ENCODE results near the gene STOX1. TPM values are rescaled to one million over a fixed set of nuclear protein-coding genes. Genes with fewer than 3 reads are reported as not detected.
"Not testable (repeated sequence)": the region's sequence is repeated elsewhere in the genome, so short reads cannot be mapped to it uniquely, and the experiment has no call there.

Gene STOX1
- total RNA-seq, 1 experiment from 2014 or later = 1.9 TPM

DNA sequence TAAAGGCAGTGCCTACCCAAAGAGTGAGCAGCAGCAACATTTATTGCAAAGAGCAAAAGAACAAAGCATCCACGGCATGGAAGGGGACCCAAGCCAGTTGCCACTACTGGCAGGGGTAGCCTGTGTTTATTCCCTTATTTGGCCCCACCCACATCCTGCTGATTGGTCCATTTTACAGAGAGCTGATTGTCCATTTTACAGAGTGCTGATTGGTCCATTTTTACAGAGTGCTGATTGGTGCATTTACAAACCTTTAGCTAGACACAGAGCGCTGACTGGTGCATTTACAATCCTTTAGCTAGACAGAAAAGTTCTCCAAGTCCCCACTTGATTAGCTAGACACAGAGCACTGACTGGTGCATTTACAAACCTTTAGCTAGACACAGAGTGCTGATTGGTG lies 4.7 kb upstream of the STOX1 start:
- H3K4me1 Mint-ChIP-seq; H3K9me3 Mint-ChIP-seq; H3K36me3 Mint-ChIP-seq; DNase-seq (ENCODE audit: low spot score); POLR2A ChIA-PET; H3K27ac Mint-ChIP-seq; ATAC-seq; H3K4me3 Mint-ChIP-seq: not testable (repeated sequence)
- H3K27me3 Mint-ChIP-seq (ENCODE audit: low read depth) = peaks cover 16% of the 10 kb centered on the region
- CTCF ChIA-PET = interaction anchor here (0.8 kb wide), 1 partner anchor 75 kb away, joined by 4 read pairs; no protein-coding TSS in a partner anchor
- peak; percentile 65 for TF ChIP-seq NFYB (CRISPR knock-in tag; conservative IDR thresholded peaks at IDR 0.05; ENCODE audit: low read depth)

DNA sequence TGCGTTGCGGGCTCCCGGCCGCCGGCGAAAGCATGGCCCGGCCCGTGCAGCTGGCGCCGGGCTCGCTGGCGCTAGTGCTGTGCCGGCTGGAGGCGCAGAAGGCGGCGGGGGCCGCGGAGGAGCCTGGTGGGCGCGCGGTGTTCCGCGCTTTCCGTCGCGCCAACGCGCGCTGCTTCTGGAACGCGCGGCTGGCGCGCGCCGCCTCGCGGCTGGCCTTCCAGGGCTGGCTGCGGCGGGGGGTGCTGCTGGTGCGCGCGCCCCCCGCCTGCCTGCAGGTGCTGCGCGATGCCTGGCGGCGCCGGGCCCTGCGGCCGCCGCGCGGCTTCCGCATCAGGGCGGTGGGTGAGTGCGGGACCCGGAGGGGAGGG lies 245 bp downstream of the STOX1 start:
- ChIA-PET POLR2A (interaction anchor here (0.6 to 1.2 kb wide), 3 partner anchors 29 to 350 kb away, joined by 3 to 4 read pairs (median 3); partner anchors contain the start of gene DDX50), CTCF (interaction anchor here (0.6 to 2.6 kb wide), 10 partner anchors 10 to 395 kb away, joined by 3 to 7 read pairs (median 4); partner anchors contain the start of gene DDX21)
- not testable (repeated sequence) for H3K4me1 Mint-ChIP-seq; H3K4me3 Mint-ChIP-seq; H3K27ac Mint-ChIP-seq; DNase-seq (ENCODE audit: low spot score); H3K36me3 Mint-ChIP-seq; H3K9me3 Mint-ChIP-seq
- H3K27me3 Mint-ChIP-seq (ENCODE audit: low read depth) = peaks cover 30% of the 10 kb centered on the region
- ATAC-seq = peak; percentile 57

DNA sequence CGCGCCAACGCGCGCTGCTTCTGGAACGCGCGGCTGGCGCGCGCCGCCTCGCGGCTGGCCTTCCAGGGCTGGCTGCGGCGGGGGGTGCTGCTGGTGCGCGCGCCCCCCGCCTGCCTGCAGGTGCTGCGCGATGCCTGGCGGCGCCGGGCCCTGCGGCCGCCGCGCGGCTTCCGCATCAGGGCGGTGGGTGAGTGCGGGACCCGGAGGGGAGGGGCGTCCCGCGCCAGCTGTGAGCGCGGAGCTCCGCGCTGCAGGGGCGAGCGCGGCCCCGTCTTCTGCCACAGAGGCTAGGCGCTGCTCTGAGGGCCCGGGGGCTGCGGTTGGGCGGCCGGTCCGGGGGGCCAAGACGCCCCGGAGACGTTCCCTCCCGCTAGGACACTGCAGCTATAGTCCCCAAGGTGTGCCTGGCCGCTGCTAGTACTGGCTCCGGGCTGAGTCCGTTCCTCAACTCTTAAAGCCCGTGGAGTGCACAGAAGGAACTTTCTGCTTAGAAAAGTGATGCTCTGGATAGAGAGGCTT lies 811 bp downstream of the STOX1 start:
- not testable (repeated sequence) for H3K9me3 Mint-ChIP-seq, H3K27ac Mint-ChIP-seq, H3K4me1 Mint-ChIP-seq, H3K36me3 Mint-ChIP-seq
- CTCF ChIA-PET = interaction anchor here (1.0 to 2.6 kb wide), 4 partner anchors 27 to 356 kb away, joined by 3 to 7 read pairs (median 5); partner anchors contain the start of genes DDX21 and DNA2
- peak overlapping the region; percentile 60 for H3K4me3 Mint-ChIP-seq
- TF ChIP-seq ZNF423 (CRISPR knock-in tag; IDR thresholded peaks at IDR 0.05) = peak; percentile 88
- POLR2A ChIA-PET = interaction anchor here (1.2 kb wide), 1 partner anchor 72 kb away, joined by 3 read pairs; the partner anchor contains the start of gene DDX50
- ATAC-seq (peak; percentile 58), DNase-seq (ENCODE audit: low spot score) (peak; percentile 29)
- peaks cover 30% of the 10 kb centered on the region for H3K27me3 Mint-ChIP-seq (ENCODE audit: low read depth)

DNA sequence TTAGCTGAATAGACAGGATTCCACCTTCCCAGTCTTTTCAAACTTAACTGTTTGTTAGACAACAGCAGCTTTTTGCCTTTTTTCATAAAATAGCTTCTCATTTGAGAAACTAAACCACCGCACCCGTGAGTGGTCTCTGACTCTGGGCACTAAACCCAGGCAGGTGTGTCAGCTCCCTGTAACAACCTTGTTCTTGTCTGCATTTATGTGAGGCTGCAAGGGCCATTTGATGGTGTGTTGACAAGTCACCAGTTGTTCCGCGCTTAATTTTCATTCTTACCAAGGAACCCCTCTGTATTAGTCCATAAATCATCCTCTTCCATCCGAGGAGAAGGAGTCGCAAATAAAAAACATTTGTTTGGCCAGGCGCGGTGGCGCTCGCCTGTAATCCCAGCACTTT lies 1.5 kb downstream of the STOX1 start:
- peaks cover 30% of the 10 kb centered on the region for H3K27me3 Mint-ChIP-seq (ENCODE audit: low read depth)
- no peak overlapping the region for H3K27ac Mint-ChIP-seq
- peak overlapping the region; percentile 60 for H3K4me3 Mint-ChIP-seq
- H3K36me3 Mint-ChIP-seq = no peaks in the 10 kb centered on the region
- TF ChIP-seq TCF7 (CRISPR knock-in tag; IDR thresholded peaks at IDR 0.05; ENCODE audit: low read depth) (no peak), ZNF416 (CRISPR knock-in tag; IDR thresholded peaks at IDR 0.05) (no peak), ZNF138 (CRISPR knock-in tag; conservative IDR thresholded peaks at IDR 0.05) (no peak)
- CTCF ChIA-PET = interaction anchor here (1.0 to 2.6 kb wide), 3 partner anchors 28 to 357 kb away, joined by 3 to 7 read pairs (median 3); partner anchors contain the start of gene DNA2
- no peaks in the 10 kb centered on the region for H3K9me3 Mint-ChIP-seq
- peaks cover 3% of the 10 kb centered on the region; the same call in 1 of the 2 replicates for H3K4me1 Mint-ChIP-seq
- ATAC-seq (no peak), DNase-seq (ENCODE audit: low spot score) (no peak)
- POLR2A ChIA-PET = interaction anchor here (1.1 kb wide), 1 partner anchor 128 kb away, joined by 3 read pairs; no protein-coding TSS in a partner anchor

DNA sequence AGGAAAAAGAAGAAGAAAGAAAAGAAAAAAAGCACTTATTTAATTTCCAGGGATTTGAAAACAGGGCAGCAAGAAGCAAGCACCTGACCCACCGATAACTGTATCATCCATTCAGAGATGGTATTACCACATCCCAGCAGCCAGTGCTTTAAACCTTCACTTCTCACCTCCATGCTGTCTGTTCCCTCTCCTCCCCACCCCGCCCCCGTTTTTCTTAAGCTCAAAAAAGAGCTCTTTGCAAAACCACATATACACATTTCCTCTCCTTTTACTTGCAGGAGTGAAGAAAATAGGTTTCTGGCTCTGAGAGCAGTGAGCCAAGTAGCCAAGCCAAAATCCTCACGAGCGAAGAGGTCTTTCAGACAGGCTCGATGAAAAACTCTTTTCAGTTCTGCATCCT lies 2.2 kb downstream of the STOX1 start:
- Mint-ChIP-seq H3K27me3 (ENCODE audit: low read depth) (peaks cover 30% of the 10 kb centered on the region), H3K36me3 (no peaks in the 10 kb centered on the region), H3K27ac (no peak overlapping the region), H3K4me1 (peaks cover 3% of the 10 kb centered on the region; the same call in 1 of the 2 replicates), H3K4me3 (no peak overlapping the region), H3K9me3 (no peaks in the 10 kb centered on the region)
- ChIA-PET POLR2A (interaction anchor here (1.1 kb wide), 1 partner anchor 127 kb away, joined by 3 read pairs; no protein-coding TSS in a partner anchor), CTCF (no interaction called here)
- ATAC-seq (no peak), DNase-seq (ENCODE audit: low spot score) (no peak)
- TF ChIP-seq, protein P1, sequence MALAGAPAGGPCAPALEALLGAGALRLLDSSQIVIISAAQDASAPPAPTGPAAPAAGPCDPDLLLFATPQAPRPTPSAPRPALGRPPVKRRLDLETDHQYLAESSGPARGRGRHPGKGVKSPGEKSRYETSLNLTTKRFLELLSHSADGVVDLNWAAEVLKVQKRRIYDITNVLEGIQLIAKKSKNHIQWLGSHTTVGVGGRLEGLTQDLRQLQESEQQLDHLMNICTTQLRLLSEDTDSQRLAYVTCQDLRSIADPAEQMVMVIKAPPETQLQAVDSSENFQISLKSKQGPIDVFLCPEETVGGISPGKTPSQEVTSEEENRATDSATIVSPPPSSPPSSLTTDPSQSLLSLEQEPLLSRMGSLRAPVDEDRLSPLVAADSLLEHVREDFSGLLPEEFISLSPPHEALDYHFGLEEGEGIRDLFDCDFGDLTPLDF (CRISPR knock-in tag; IDR thresholded peaks at IDR 0.05) = no peak
- TF ChIP-seq, protein P2, sequence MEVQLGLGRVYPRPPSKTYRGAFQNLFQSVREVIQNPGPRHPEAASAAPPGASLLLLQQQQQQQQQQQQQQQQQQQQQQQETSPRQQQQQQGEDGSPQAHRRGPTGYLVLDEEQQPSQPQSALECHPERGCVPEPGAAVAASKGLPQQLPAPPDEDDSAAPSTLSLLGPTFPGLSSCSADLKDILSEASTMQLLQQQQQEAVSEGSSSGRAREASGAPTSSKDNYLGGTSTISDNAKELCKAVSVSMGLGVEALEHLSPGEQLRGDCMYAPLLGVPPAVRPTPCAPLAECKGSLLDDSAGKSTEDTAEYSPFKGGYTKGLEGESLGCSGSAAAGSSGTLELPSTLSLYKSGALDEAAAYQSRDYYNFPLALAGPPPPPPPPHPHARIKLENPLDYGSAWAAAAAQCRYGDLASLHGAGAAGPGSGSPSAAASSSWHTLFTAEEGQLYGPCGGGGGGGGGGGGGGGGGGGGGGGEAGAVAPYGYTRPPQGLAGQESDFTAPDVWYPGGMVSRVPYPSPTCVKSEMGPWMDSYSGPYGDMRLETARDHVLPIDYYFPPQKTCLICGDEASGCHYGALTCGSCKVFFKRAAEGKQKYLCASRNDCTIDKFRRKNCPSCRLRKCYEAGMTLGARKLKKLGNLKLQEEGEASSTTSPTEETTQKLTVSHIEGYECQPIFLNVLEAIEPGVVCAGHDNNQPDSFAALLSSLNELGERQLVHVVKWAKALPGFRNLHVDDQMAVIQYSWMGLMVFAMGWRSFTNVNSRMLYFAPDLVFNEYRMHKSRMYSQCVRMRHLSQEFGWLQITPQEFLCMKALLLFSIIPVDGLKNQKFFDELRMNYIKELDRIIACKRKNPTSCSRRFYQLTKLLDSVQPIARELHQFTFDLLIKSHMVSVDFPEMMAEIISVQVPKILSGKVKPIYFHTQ (CRISPR knock-in tag; IDR thresholded peaks at IDR 0.05) = no peak
- TF ChIP-seq, protein P3, sequence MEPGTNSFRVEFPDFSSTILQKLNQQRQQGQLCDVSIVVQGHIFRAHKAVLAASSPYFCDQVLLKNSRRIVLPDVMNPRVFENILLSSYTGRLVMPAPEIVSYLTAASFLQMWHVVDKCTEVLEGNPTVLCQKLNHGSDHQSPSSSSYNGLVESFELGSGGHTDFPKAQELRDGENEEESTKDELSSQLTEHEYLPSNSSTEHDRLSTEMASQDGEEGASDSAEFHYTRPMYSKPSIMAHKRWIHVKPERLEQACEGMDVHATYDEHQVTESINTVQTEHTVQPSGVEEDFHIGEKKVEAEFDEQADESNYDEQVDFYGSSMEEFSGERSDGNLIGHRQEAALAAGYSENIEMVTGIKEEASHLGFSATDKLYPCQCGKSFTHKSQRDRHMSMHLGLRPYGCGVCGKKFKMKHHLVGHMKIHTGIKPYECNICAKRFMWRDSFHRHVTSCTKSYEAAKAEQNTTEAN (CRISPR knock-in tag; IDR thresholded peaks at IDR 0.05) = no peak
- TF ChIP-seq, protein P4, sequence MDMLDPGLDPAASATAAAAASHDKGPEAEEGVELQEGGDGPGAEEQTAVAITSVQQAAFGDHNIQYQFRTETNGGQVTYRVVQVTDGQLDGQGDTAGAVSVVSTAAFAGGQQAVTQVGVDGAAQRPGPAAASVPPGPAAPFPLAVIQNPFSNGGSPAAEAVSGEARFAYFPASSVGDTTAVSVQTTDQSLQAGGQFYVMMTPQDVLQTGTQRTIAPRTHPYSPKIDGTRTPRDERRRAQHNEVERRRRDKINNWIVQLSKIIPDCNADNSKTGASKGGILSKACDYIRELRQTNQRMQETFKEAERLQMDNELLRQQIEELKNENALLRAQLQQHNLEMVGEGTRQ (CRISPR knock-in tag; IDR thresholded peaks at IDR 0.05) = no peak
- TF ChIP-seq, protein P5, sequence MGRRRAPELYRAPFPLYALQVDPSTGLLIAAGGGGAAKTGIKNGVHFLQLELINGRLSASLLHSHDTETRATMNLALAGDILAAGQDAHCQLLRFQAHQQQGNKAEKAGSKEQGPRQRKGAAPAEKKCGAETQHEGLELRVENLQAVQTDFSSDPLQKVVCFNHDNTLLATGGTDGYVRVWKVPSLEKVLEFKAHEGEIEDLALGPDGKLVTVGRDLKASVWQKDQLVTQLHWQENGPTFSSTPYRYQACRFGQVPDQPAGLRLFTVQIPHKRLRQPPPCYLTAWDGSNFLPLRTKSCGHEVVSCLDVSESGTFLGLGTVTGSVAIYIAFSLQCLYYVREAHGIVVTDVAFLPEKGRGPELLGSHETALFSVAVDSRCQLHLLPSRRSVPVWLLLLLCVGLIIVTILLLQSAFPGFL (CRISPR knock-in tag; IDR thresholded peaks at IDR 0.05; ENCODE audit: borderline replicate concordance) = no peak
- TF ChIP-seq, protein P6, sequence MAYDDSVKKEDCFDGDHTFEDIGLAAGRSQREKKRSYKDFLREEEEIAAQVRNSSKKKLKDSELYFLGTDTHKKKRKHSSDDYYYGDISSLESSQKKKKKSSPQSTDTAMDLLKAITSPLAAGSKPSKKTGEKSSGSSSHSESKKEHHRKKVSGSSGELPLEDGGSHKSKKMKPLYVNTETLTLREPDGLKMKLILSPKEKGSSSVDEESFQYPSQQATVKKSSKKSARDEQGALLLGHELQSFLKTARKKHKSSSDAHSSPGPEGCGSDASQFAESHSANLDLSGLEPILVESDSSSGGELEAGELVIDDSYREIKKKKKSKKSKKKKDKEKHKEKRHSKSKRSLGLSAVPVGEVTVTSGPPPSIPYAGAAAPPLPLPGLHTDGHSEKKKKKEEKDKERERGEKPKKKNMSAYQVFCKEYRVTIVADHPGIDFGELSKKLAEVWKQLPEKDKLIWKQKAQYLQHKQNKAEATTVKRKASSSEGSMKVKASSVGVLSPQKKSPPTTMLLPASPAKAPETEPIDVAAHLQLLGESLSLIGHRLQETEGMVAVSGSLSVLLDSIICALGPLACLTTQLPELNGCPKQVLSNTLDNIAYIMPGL (CRISPR knock-in tag; IDR thresholded peaks at IDR 0.05) = no peak
- TF ChIP-seq HMGA2 (CRISPR knock-in tag; IDR thresholded peaks at IDR 0.05) (no peak), ZNF396 (CRISPR knock-in tag; IDR thresholded peaks at IDR 0.05; ENCODE audit: borderline replicate concordance) (no peak), PRRX2 (CRISPR knock-in tag; IDR thresholded peaks at IDR 0.05) (no peak), JUN (CRISPR knock-in tag; IDR thresholded peaks at IDR 0.05) (no peak)

All from WTC11 (cell line).